ENCODE data around the gene NOS3.

Gene NOS3

DNA sequence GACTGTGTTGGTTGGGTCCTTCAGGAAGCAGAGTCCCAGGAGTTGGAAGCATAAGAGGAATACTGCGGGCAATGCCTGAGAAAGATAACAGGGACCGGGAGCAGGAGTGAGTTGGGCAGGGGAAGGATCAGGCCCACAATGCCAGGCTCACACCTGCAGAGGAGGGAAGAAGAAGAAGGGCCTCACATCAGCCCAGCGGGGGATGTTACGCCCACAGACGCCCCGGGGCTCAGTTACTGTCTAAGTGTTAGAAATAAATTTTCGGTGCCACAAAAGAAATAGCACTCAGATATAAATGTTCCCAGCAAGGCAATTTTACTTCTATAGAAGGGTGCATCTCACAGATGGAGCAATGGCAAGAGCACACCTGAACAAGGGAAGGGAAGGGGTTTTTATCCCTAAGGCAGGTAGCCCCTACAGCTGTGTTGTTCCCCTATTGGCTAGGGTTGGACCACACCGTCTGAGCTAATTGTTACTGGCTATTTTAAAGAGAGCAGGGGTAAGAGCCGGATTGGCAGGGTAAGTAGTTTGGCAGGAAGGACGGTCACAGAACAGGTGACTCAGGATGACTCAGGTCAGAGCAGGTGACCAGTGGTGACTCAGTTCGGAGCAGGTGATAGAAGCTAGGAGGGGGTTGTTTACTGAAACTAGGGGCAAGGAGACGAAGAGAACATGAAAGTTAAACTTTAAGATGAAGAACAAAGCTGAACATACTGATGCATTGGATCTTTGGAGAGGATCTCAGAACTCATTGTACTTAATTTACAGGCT, at the start of gene NOS3:
NOS3 (plus strand) TSS at position 602 of the 771 bp plus-strand sequence. CDS start 2,787 bp downstream, outside the sequence.
- DNase-seq: no peak

DNA sequence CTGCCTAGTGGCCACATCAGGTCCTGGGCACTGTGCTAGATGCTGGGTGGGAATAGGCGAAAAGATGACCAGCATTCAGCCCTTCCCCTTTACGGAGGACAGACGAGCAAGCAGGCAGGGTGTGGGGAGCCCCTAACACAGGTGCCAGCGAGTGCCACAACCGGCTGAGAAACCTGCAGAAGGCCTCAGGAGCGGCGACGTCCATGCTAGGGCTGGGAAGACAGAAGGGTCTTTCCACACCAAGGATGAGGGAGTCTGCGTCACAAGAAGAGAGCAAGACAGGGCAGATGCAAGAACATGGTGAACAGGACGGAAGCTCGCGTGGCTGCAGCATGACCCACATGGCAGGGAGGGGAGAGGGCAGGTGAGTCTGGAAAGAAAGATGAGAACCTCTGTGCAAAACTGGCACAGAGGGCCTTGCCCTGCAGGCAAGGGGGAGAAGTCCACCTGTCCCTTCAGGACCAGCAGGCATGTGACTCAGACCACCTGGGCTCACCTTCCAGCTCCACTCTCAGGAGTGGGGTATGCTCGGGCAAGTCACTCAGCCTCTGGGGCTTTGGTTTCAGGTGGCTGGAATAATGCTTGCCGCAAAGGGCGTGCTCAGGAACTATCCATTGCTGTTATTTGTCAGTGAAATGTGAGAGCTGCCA, 49.3 kb upstream of the NOS3 start:
- no peak for DNase-seq

- DNase-seq: peak; percentile 80
Observed at GRCh38 chr7:150942001-150942590, 48.7 kb upstream of the NOS3 start.

GRCh38 chr7:150942591-150943452, 48.0 kb upstream of the NOS3 start:
- no peak for DNase-seq

GRCh38 chr7:150943453-150943814, 47.4 kb upstream of the NOS3 start:
- no peak for DNase-seq

DNA sequence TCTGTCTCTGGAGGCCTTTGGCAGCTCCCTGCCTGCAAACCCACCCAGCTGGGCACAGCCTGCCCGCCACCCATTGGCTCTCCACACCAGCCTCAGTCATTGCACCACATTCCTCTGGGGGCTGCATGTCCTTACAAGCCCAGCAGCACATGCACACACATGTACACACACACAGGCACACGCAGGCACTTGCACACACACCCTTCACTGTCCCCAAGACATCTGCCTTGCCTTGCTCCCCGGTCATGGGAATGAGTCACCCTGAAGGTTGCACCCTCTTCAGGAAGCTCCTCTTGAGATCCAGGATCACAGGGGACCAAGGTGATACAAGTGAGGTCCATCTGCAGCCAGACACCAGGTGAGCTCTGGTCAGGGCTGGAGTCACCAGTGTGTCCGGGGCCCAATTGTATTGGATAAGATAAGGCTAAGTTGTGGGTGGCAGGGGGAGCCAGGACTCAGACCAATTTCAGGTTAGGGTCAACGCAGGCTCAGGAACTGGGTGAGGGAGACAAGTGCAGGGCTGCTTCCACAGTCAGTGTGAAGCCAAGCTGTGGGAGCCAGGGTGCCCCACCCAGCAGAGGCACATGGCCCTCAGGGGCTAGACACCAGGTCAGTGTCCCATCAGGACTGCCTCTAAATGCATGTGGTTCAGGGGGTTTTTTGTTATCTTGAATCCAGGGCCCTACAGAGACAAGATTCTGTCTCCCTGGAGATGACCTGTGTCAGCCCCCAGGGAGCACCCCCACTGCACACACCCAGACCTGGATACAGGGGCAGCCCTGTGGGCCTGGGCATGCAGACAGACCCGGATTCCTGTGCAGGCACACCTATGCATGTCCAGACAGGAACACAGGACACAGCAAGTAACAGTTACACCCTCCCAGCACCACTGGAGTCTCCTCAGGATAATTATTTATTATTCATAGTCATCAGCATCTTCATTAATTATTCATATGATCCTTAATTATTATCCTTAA, 46.5 kb upstream of the NOS3 start:
- no peak for DNase-seq

DNA sequence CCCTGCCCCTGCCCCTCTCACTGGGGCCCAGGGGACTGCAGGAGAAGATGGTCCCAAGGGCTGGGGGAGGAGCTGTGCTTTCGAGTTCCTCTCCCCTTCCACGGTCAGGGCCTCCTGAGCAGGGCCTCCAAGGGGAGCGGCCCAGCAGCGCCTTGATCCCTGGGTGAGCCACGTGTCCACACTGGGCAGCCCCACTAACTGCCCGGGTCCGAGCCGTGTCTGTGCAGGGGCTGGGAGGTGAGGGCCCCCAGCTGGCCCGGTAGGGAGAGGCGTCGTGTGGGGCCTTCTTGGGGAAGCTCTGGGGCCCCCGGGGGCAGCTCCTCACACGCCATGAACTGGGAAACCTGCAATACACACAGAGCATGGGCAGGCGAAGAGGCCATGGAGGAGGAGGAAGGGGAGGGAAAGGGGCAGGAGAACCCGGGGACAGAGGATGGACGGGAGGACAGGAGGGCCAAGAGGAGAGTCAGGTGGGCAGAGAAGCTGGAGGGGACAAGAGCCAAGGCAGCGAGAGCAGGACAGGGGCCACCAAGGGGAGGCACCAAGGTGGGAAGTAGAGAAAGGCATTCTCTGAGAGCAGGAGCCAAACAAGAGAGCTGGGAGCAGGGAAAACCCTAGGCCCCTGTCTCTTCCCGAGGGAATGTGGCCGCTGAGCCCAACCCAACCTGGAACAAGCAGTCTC, 45.5 kb upstream of the NOS3 start:
- DNase-seq: no peak

DNA sequence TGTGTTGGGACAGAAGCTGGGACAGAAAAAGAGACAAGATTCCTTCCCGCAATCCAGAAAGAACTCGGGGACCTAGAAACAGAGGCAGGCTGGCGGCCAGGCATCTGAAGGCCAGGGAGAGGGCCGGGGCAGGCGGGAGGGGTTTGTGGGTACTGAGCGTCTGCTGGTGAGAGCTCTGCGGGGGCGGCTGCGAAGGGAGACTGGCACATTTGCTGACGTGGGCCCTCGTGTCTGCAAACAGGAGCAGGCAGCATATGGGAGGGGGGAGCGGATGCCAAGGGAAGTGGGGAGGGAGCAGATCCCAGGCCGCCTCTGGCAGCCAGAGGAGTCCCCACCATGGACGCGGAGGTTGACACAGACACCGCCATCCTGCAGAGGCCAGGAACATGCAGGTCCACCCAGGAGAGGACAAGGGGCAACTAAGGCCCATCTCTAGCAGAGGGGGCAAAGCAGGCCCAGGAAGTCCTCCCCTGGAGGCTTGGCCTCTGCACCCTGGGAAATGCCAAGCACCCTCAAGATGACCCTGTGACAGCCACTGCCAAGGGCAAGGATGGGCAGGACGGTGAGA, 44.9 kb upstream of the NOS3 start:
- no peak for DNase-seq

- no peak for DNase-seq
Observed at GRCh38 chr7:150946421-150947240, 44.2 kb upstream of the NOS3 start.

- DNase-seq: no peak
Observed at GRCh38 chr7:150947241-150947745, 43.5 kb upstream of the NOS3 start.

DNA sequence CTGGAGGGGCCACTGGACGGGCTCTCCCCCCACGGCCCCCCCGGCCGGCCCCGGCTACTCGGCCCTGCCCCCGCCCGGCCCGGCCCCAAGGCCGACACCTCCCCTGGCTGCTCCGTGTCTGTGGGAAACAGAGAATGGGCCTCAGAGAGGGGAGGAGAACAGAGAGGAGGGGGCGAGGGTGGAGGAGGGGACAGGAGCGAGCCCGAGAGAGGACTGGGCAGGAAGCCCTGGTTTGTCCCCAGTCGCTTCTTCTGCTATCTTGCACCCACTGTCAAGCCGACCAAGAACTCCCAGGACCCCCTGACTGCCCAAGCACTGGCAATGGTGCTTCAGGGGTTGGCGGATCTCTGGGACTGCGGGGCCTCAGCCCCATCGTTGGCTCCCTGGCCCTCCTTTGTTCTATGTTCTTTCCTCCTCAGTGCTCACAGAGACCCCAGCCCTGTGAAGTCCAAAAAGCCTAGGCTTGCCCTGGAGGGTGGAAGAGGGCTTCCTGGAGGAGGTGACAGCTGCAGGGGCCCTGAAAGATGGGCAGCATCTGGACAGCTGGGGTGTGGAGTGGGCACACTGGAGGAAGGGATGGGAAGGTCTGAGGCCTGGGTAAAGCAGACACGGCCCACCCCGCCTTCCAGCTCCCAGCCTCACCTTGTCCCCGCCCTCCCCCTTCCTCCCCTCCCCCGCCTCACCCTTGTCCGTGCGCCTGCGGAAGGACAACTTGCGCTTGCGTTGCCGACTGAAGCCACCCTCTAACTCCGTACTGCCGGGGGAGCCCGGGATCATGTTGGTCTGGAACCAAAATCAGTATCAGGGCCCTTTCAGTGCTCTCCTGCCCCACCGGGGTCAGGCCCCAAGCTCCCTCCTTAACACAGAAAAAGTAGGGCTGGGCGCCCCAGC, 42.8 kb upstream of the NOS3 start:
- DNase-seq: no peak

DNA sequence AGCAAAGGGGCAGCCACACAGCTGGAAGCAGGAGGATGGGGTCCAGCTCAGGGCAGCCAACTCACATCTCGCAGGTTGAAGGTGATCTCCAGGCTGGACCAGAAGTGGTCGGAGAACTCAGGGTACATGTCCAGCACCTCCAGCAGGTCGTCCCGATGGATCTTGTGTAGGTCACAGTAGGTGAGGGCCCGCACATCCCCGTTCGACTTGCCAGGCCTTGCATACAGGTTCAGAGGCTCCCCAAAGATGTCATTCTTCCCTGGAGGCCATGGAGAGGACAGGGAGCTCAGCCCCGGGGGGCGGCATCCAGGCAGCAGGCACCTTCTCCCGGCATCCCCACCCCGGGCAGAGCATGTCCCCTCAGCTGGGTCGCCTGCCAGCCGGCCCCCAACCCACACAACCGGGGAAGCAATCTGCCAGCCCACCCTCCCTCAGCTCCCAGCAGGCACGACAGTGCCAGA, 42.0 kb upstream of the NOS3 start:
- no peak for DNase-seq

DNA sequence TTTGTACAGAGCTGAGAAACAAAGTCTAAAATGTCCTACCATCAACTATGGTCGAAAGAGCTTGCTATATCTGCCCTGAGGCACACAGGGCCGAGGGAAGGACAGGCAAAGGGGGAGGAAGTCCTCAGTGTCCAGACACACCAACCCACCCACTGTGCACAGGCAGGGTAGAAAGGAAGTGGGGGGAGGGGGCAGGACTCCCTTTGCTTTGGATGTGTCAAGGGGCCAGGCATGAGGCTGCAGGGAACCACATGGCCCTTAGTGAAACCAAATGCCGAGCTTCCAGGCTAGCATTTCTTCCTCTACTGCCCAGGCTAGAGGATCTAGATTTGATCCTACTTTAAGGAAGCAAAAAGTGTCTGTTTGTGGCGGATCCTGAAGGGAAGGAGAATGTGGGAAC, 41.3 kb upstream of the NOS3 start:
- no peak for DNase-seq

DNA sequence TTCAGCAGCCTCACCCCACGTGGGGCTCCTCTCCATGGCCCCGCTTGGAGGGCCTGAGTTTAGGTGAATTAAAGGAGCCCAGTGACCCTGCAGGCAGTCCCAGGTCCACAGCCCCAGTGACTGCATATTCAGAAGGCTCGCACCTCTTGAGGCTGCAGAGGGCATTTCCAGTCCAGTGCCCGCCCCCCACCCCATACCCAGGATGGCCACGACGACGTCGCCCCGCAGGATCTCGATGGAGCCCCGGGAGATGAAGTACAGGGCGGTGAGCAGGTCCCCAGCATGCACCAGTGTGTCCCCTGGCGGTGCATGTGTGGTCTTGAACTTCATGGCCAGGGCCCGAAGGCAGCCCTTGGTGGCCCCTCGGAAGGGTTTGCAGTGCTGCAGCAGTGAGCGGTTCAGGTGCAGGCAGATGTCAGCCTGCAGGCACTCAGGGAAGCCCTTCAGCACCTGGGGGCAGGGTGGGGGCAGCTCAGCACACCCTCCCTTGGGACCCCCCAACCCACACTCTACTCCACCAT, 40.8 kb upstream of the NOS3 start:
- DNase-seq: no peak

GRCh38 chr7:150950496-150951180, 40.2 kb upstream of the NOS3 start:
- no peak for DNase-seq

GRCh38 chr7:150951181-150951520, 39.7 kb upstream of the NOS3 start:
- no peak for DNase-seq

- no peak for DNase-seq
Observed at GRCh38 chr7:150951521-150951920, 39.3 kb upstream of the NOS3 start.
